ENCODE results near the gene CEBPA.
A peak's percentile ranks its signal among the peaks of the same experiment; 100 is the strongest.

The CEBPA gene

GRCh38 chr19:33260628-33261418 lies 41.5 kb downstream of the CEBPA start:
- H3K9me3 ChIP-seq (replicated peaks in 1 of 11) = peaks cover 0 to 9% (median 4%) of the 10 kb centered on the region in 11 experiments; a peak in 8 of 22 replicates
- H3K27ac ChIP-seq = peak overlapping the region; percentile 56 to 84 (median 80); a peak in 21 of 22 replicates
- H3K4me3 ChIP-seq = peak overlapping the region in 8 of 10 experiments; percentile 11 to 48 (median 36); a peak in 9 of 20 replicates
- peaks cover 37 to 77% (median 68%) of the 10 kb centered on the region in 10 experiments for H3K4me1 ChIP-seq
- H3K9ac ChIP-seq = peak overlapping the region; percentile 39 to 74 (median 66); a peak in 20 of 22 replicates
- H3K4me2 ChIP-seq = peak overlapping the region; percentile 89 to 99 (median 96)
- H3K27me3 ChIP-seq = no peaks in the 10 kb centered on the region
- H4K20me1 ChIP-seq = no peaks in the 10 kb centered on the region
- TF ChIP-seq Cebpa-rat (IDR thresholded peaks at IDR 0.05) = no peak
- no peaks in the 10 kb centered on the region for H3K36me3 ChIP-seq

- H4K20me1 ChIP-seq = no peaks in the 10 kb centered on the region
- no peak overlapping the region; a peak in 1 of 22 replicates for H3K9ac ChIP-seq
- no peak for TF ChIP-seq Cebpa-rat (IDR thresholded peaks at IDR 0.05)
- peaks cover 37 to 65% (median 55%) of the 10 kb centered on the region in 10 experiments for H3K4me1 ChIP-seq
- 0 out of 22 replicates have a peak overlapping the region, but pooled peaks of 1 of the 11 experiments have one; percentile 84 for H3K27ac ChIP-seq
- H3K27me3 ChIP-seq = no peaks in the 10 kb centered on the region
- no peaks in the 10 kb centered on the region for H3K36me3 ChIP-seq
- H3K9me3 ChIP-seq (replicated peaks in 1 of 11) = peaks cover 0 to 9% (median 4%) of the 10 kb centered on the region in 11 experiments; a peak in 8 of 22 replicates
- peak overlapping the region; percentile 89 to 99 (median 96) for H3K4me2 ChIP-seq
- no peak overlapping the region for H3K4me3 ChIP-seq
These were observed 42.8 kb downstream of the CEBPA start for GRCh38 chr19:33259539-33259938.

- no peaks in the 10 kb centered on the region for H3K36me3 ChIP-seq
- no peaks in the 10 kb centered on the region for H3K27me3 ChIP-seq
- peaks cover 37 to 56% (median 44%) of the 10 kb centered on the region in 10 experiments for H3K4me1 ChIP-seq
- no peak overlapping the region for H3K9ac ChIP-seq
- no peak overlapping the region for H3K4me2 ChIP-seq
- no peak overlapping the region for H3K27ac ChIP-seq
- no peak overlapping the region for H3K4me3 ChIP-seq
- no peaks in the 10 kb centered on the region for H4K20me1 ChIP-seq
- TF ChIP-seq Cebpa-rat (IDR thresholded peaks at IDR 0.05) = no peak
- peaks cover 0 to 9% (median 4%) of the 10 kb centered on the region in 11 experiments; a peak in 8 of 22 replicates for H3K9me3 ChIP-seq (replicated peaks in 1 of 11)
These were observed 44.5 kb downstream of the CEBPA start for GRCh38 chr19:33257828-33258227.

GRCh38 chr19:33256261-33256660 lies 46.1 kb downstream of the CEBPA start:
- H3K9ac ChIP-seq = 0 out of 22 replicates have a peak overlapping the region, but pooled peaks of 1 of the 11 experiments have one; percentile 19
- H3K36me3 ChIP-seq = no peaks in the 10 kb centered on the region
- H4K20me1 ChIP-seq = no peaks in the 10 kb centered on the region
- H3K27me3 ChIP-seq = no peaks in the 10 kb centered on the region
- H3K27ac ChIP-seq = no peak overlapping the region
- peak overlapping the region in 1 of 11 experiments; percentile 2; a peak in 2 of 22 replicates for H3K4me2 ChIP-seq
- peaks cover 24 to 52% (median 35%) of the 10 kb centered on the region in 10 experiments for H3K4me1 ChIP-seq
- peaks cover 0 to 9% (median 4%) of the 10 kb centered on the region in 11 experiments; a peak in 8 of 22 replicates for H3K9me3 ChIP-seq (replicated peaks in 1 of 11)
- H3K4me3 ChIP-seq = no peak overlapping the region
- TF ChIP-seq Cebpa-rat (IDR thresholded peaks at IDR 0.05) = no peak

- no peak overlapping the region for H3K4me3 ChIP-seq
- H3K36me3 ChIP-seq = no peaks in the 10 kb centered on the region
- H3K4me2 ChIP-seq = peak overlapping the region in 1 of 11 experiments; percentile 2; a peak in 2 of 22 replicates
- H3K4me1 ChIP-seq = peaks cover 24 to 52% (median 35%) of the 10 kb centered on the region in 10 experiments
- H3K9me3 ChIP-seq (replicated peaks in 1 of 11) = peaks cover 0 to 9% (median 4%) of the 10 kb centered on the region in 11 experiments; a peak in 8 of 22 replicates
- no peaks in the 10 kb centered on the region for H3K27me3 ChIP-seq
- no peaks in the 10 kb centered on the region for H4K20me1 ChIP-seq
- no peak for TF ChIP-seq Cebpa-rat (IDR thresholded peaks at IDR 0.05)
- no peak overlapping the region for H3K9ac ChIP-seq
- H3K27ac ChIP-seq = no peak overlapping the region
These were observed 46.6 kb downstream of the CEBPA start for GRCh38 chr19:33255781-33256180.

GRCh38 chr19:33254245-33254824 lies 48.0 kb downstream of the CEBPA start:
- no peak for TF ChIP-seq Cebpa-rat (IDR thresholded peaks at IDR 0.05)
- Histone ChIP-seq H3K9ac (no peak overlapping the region; a peak in 2 of 22 replicates), H3K27me3 (no peaks in the 10 kb centered on the region), H3K36me3 (no peaks in the 10 kb centered on the region), H3K4me2 (peak overlapping the region in 2 of 11 experiments; percentile 37; a peak in 1 of 22 replicates), H3K27ac (no peak overlapping the region), H3K4me3 (no peak overlapping the region), H4K20me1 (no peaks in the 10 kb centered on the region), H3K9me3 (replicated peaks in 1 of 11) (peaks cover 0 to 9% (median 4%) of the 10 kb centered on the region in 11 experiments; a peak in 8 of 22 replicates), H3K4me1 (peaks cover 14 to 51% (median 27%) of the 10 kb centered on the region in 10 experiments)

GRCh38 chr19:33252971-33253370 lies 49.4 kb downstream of the CEBPA start:
- H3K27ac ChIP-seq = peak overlapping the region in 1 of 11 experiments; percentile 33; a peak in 1 of 22 replicates
- no peaks in the 10 kb centered on the region for H4K20me1 ChIP-seq
- H3K9ac ChIP-seq = no peak overlapping the region; a peak in 1 of 22 replicates
- peaks cover 0 to 7% (median 4%) of the 10 kb centered on the region in 11 experiments; a peak in 8 of 22 replicates for H3K9me3 ChIP-seq (replicated peaks in 1 of 11)
- H3K36me3 ChIP-seq = no peaks in the 10 kb centered on the region
- TF ChIP-seq Cebpa-rat (IDR thresholded peaks at IDR 0.05) = no peak
- no peaks in the 10 kb centered on the region for H3K27me3 ChIP-seq
- H3K4me3 ChIP-seq = no peak overlapping the region
- H3K4me1 ChIP-seq = peaks cover 14 to 61% (median 26%) of the 10 kb centered on the region in 10 experiments; a peak in 19 of 20 replicates
- peak overlapping the region in 4 of 11 experiments; percentile 20 to 82 (median 76); a peak in 6 of 22 replicates for H3K4me2 ChIP-seq

GRCh38 chr19:33252418-33252962 lies 49.8 kb downstream of the CEBPA start:
- Histone ChIP-seq H3K4me1 (peaks cover 14 to 61% (median 26%) of the 10 kb centered on the region in 10 experiments; a peak in 19 of 20 replicates), H3K36me3 (no peaks in the 10 kb centered on the region), H3K9ac (no peak overlapping the region), H3K4me3 (no peak overlapping the region), H3K9me3 (replicated peaks in 1 of 11) (peaks cover 0 to 2% (median 0%) of the 10 kb centered on the region in 11 experiments; a peak in 3 of 22 replicates), H3K27me3 (no peaks in the 10 kb centered on the region), H3K27ac (peak overlapping the region in 1 of 11 experiments; percentile 33; a peak in 1 of 22 replicates), H4K20me1 (no peaks in the 10 kb centered on the region), H3K4me2 (peak overlapping the region in 4 of 11 experiments; percentile 20 to 82 (median 76); a peak in 6 of 22 replicates)
- TF ChIP-seq Cebpa-rat (IDR thresholded peaks at IDR 0.05) = no peak

All from BLaER1 treated with 17β-estradiol and CSF1 and Interleukin-3, amounts not matched to agents 10 nM and 100 nM (cell line).